ENCODE data around the gene ELMOD1. TPM values are rescaled to one million over a fixed set of nuclear protein-coding genes. Genes with fewer than 3 reads are reported as not detected.

ELMOD1 gene
- total and polyA plus RNA-seq, 10 of the 15 experiments (the other 5 are each of a cell fraction or from before 2014, with no cell fraction given) = not detected

DNA sequence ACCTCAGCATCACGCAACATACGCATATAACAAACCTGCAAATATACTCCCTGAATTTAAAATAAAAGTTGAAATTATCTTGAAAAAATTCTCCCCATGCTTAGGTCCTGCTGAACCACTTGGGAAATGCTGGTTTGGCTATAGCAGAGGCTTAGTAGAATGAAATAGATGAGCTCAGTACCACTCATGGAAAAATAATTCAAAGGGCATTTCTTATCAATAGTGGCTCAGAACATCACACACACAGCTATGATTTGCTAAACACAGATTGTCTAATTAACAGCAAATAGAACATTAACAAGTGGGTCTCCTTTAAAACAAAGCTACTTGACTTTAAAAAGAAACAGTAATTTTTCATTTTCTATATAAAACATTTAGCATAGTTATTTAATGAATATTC lies 21.5 kb downstream of the ELMOD1 start:
- no TSS peak for BruUV-seq (replicated peaks)
- ChIA-PET SMC1A (ENCODE audit: uncharacterized antibody, unreplicated experiment) (no interaction called here), CTCF (interaction anchor here (1.1 kb wide), 2 partner anchors 76 to 159 kb away, joined by 4 read pairs; no protein-coding TSS in a partner anchor), RAD21 (ENCODE audit: unreplicated experiment) (no interaction called here), POLR2A (no interaction called here)
- H3K9me3 ChIP-seq (replicated peaks; ENCODE audit: control insufficient read depth, insufficient read depth, low read length) = no peaks in the 10 kb centered on the region
- DNase-seq (ENCODE audit: low read depth, low spot score) (no peak), FAIRE-seq (no peak), ATAC-seq (no peak)
- H2AFZ ChIP-seq (ENCODE audit: control insufficient read depth, low read depth, low read length) = no peak overlapping the region
- in situ Hi-C loops (cut with MboI) (no loop called here), intact Hi-C loops (cut with micrococcal nuclease; ENCODE audit: unreplicated experiment) (no loop called here)
- H3K4me3 ChIP-seq = no peak overlapping the region
- H3K4me2 ChIP-seq (ENCODE audit: control insufficient read depth, insufficient read depth) = no peak overlapping the region
- peaks cover 0 to 2% of the 10 kb centered on the region in 2 experiments; a peak in 1 of 4 replicates for H3K27me3 ChIP-seq (replicated peaks in 1 of 2; ENCODE audit: control insufficient read depth in 2 of 2, insufficient read depth in 2 of 2, low read length in 1 of 2)
- H3K4me1 ChIP-seq (ENCODE audit: control insufficient read depth, insufficient read depth, low read length) = no peaks in the 10 kb centered on the region
- no peaks in the 10 kb centered on the region for H4K20me1 ChIP-seq (ENCODE audit: control insufficient read depth, insufficient read depth)
- 89% methylated on average over 2 of the region's 2 CpGs for WGBS (ENCODE audit: insufficient coverage, insufficient replicate concordance, low lambda C conversion rate, missing lambda C conversion rate)
- no peak overlapping the region for H3K27ac ChIP-seq (ENCODE audit: control insufficient read depth, insufficient read depth)
- H3K36me3 ChIP-seq (ENCODE audit: control insufficient read depth in 2 of 2, insufficient read depth in 2 of 2, low read length in 1 of 2) = no peaks in the 10 kb centered on the region
- no peak overlapping the region for H3K9ac ChIP-seq (ENCODE audit: control insufficient read depth, insufficient read depth, low read length)
- TF ChIP-seq TCF12 (IDR thresholded peaks at IDR 0.05; ENCODE audit: low read depth, low read length) (no peak), CHD1 (IDR thresholded peaks at IDR 0.05; ENCODE audit: low read depth, low read length) (no peak), ZNF207 (IDR thresholded peaks at IDR 0.05; ENCODE audit: borderline replicate concordance) (no peak)
- no peaks in the 10 kb centered on the region for H3K79me2 ChIP-seq (ENCODE audit: control insufficient read depth, insufficient read depth, low read length)

GRCh38 chr11:107619926-107620325 lies 29.0 kb downstream of the ELMOD1 start:
- ATAC-seq = no peak
- Histone ChIP-seq H3K27me3 (replicated peaks in 1 of 2; ENCODE audit: control insufficient read depth in 2 of 2, insufficient read depth in 2 of 2, low read length in 1 of 2) (no peaks in the 10 kb centered on the region; a peak in 3 of 4 replicates), H3K36me3 (ENCODE audit: control insufficient read depth in 2 of 2, insufficient read depth in 2 of 2, low read length in 1 of 2) (no peaks in the 10 kb centered on the region), H3K4me3 (no peak overlapping the region), H3K4me1 (ENCODE audit: control insufficient read depth, insufficient read depth, low read length) (no peaks in the 10 kb centered on the region), H3K4me2 (ENCODE audit: control insufficient read depth, insufficient read depth) (no peak overlapping the region), H3K79me2 (ENCODE audit: control insufficient read depth, insufficient read depth, low read length) (no peaks in the 10 kb centered on the region), H3K9me3 (replicated peaks; ENCODE audit: control insufficient read depth, insufficient read depth, low read length) (no peaks in the 10 kb centered on the region), H4K20me1 (ENCODE audit: control insufficient read depth, insufficient read depth) (no peaks in the 10 kb centered on the region), H3K9ac (ENCODE audit: control insufficient read depth, insufficient read depth, low read length) (no peak overlapping the region), H3K27ac (ENCODE audit: control insufficient read depth, insufficient read depth) (no peak overlapping the region), H2AFZ (ENCODE audit: control insufficient read depth, low read depth, low read length) (no peak overlapping the region)
- no TSS peak for BruUV-seq (replicated peaks)
- SMC1A ChIA-PET (ENCODE audit: uncharacterized antibody, unreplicated experiment) = interaction anchor here (1.0 to 1.2 kb wide), 3 partner anchors 10 to 70 kb away, joined by 3 to 4 read pairs (median 3); no protein-coding TSS in a partner anchor
- no peak for FAIRE-seq
- RAD21 ChIA-PET (ENCODE audit: unreplicated experiment) = no interaction called here
- no peak for DNase-seq (ENCODE audit: low read depth, low spot score)
- no peak for TF ChIP-seq POLR2AphosphoS2 (IDR thresholded peaks at IDR 0.05; ENCODE audit: low read depth, low read length)
- TF ChIP-seq BHLHE40 (IDR thresholded peaks at IDR 0.05; ENCODE audit: borderline replicate concordance in 1 of 2, low read depth in 2 of 2, low read length in 1 of 2) = no peak
- TF ChIP-seq TCF7 (IDR thresholded peaks at IDR 0.05; ENCODE audit: borderline replicate concordance) = no peak
- no peak for TF ChIP-seq SREBF1 (IDR thresholded peaks at IDR 0.05; ENCODE audit: low read length)
- no peak for TF ChIP-seq EZH2 (IDR thresholded peaks at IDR 0.05; ENCODE audit: borderline replicate concordance, control insufficient read depth, low read depth, low read length)
- no peak for TF ChIP-seq SUPT20H (IDR thresholded peaks at IDR 0.05; ENCODE audit: borderline replicate concordance, control insufficient read depth, low read depth, low read length)
- TF ChIP-seq NR2F1 (conservative IDR thresholded peaks at IDR 0.05) = no peak
- TF ChIP-seq STAT3 (IDR thresholded peaks at IDR 0.05; ENCODE audit: low read depth, low read length) = no peak
- no peak for TF ChIP-seq SMAD5 (IDR thresholded peaks at IDR 0.05; ENCODE audit: low read depth)
- TF ChIP-seq RCOR1 (conservative IDR thresholded peaks at IDR 0.05; ENCODE audit: low read depth, low read length) = no peak
- no peak for TF ChIP-seq SRF (IDR thresholded peaks at IDR 0.05; ENCODE audit: low read depth in 2 of 2, low read length in 2 of 2)
- TF ChIP-seq HCFC1 (IDR thresholded peaks at IDR 0.05; ENCODE audit: low read length) = no peak
- no peak for TF ChIP-seq CREB1 (IDR thresholded peaks at IDR 0.05; ENCODE audit: low read depth)
- no peak for TF ChIP-seq MEF2A (IDR thresholded peaks at IDR 0.05; ENCODE audit: insufficient read depth, low read depth, low read length)
- POLR2A ChIA-PET = no interaction called here
- 6% methylated on average over 1 of the region's 1 CpG for WGBS (ENCODE audit: insufficient coverage, insufficient replicate concordance, low lambda C conversion rate, missing lambda C conversion rate)
- intact Hi-C loops (cut with micrococcal nuclease; ENCODE audit: unreplicated experiment) (no loop called here), in situ Hi-C loops (cut with MboI) (no loop called here)
- CTCF ChIA-PET = interaction anchor here (1.0 to 1.2 kb wide), 2 partner anchors 9 to 69 kb away, joined by 3 to 4 read pairs; no protein-coding TSS in a partner anchor

Data from GM12878 (cell line).